Thyroid gland (tissue), 4 donors: Measurements from ENCODE around the gene ANTXR1. TPM values are rescaled to one million over a fixed set of nuclear protein-coding genes. Genes with fewer than 3 reads are reported as not detected.

Source experiments
- DNase-seq, 2 donors: peaks; one replicate each; pipeline ENCODE4 v3.0.0-alpha.2; 2019
- H3K27ac ChIP-seq, 3 donors: fragments of 200-600 bp; sonication (generic); 1 replicate in 2 of 3; 2 replicates in 1 of 3; pipeline ENCODE4 v1.5.1; 2016 to 2019; ENCODE audit warnings: mild to moderate bottlenecking in 1 of 3, moderate library complexity in 1 of 3
- H3K27me3 ChIP-seq: fragments of 200-600 bp; sonication (generic); one replicate; pipeline ENCODE4 v1.5.1; 2019
- H3K36me3 ChIP-seq, 2 donors: fragments of 200-600 bp; sonication (generic); one replicate each; pipeline ENCODE4 v1.5.1; 2016 to 2019
- H3K4me1 ChIP-seq, 2 donors: fragments of 200-600 bp; sonication (generic); one replicate each; pipeline ENCODE4 v1.5.1; 2017 to 2019
- H3K4me3 ChIP-seq, 3 donors: fragments of 200-600 bp; sonication (generic); replicated peaks in 1 of 3; 1 replicate in 2 of 3; 2 replicates in 1 of 3; pipeline ENCODE4 v1.5.1; 2016; ENCODE audit warnings: mild to moderate bottlenecking in 1 of 3
- H3K9me3 ChIP-seq: fragments of 200-600 bp; sonication (generic); one replicate; pipeline ENCODE4 v1.5.1; 2017
- POLR2A ChIP-seq, 2 donors: fragments of 450-650 bp; IDR thresholded peaks; one replicate each; pipeline ENCODE4 v1.6.1; 2017; ENCODE audit warnings: antibody characterized with exemption in 2 of 2, mild to moderate bottlenecking in 2 of 2, moderate library complexity in 1 of 2
- WGBS, 2 donors: methylation state at CpG; one replicate each; pipeline ENCODE4 v1.1.5; 2017; 5-methylcytosine and 5-hydroxymethylcytosine counted together
- intact Hi-C: fragments of 100-400 bp; cut with DNase I; formaldehyde crosslinking; loops from one replicate; pipeline ENCODE4 v1.15.1; 2023
- total RNA-seq, 4 donors: library from RNA; depleted of rRNA; stranded (reverse); fragments of >200 nt; gene quantifications; one replicate each; pipeline ENCODE4 v1.2.3, GENCODE V29; 2016
- TF ChIP-seq, protein P1 (sequence below), 6 experiments: fragments of 200-600 bp in 3 of 6; fragments of 450-650 bp in 3 of 6; sonication (generic) in 3 of 6; IDR thresholded peaks; one replicate each; pipeline ENCODE4 v1.5.1; 2016 to 2019; ENCODE audit warnings: antibody characterized with exemption in 6 of 6, mild to moderate bottlenecking in 2 of 6, inconsistent platforms in 1 of 6, moderate library complexity in 1 of 6

Gene ANTXR1
- total RNA-seq, 4 donors from 2014 or later: 56.4 to 103 (median 79.3) TPM

DNA sequence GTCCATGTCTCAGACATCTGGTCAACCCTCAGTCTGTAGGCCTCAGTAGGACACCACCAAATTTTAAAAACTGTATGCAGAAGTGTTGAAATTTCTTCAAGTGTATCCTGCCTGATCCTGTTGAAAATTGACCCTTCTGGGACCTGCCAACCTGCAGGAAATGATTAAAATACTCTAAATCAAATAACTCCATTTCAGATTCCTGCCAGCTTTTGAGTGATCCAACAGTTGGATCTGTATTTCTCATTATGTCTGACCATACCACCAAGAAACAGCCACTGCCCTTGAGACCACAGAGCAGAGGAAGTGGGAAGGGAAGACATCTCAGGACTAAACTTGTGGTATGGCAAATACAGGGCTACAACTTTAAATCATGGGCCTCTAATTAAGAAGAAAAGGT is 113.4 kb downstream of the ANTXR1 start:
- Histone ChIP-seq H3K27ac (no peak overlapping the region), H3K4me1 (no peaks in the 10 kb centered on the region), H3K4me3 (no peak overlapping the region), H3K36me3 (no peaks in the 10 kb centered on the region), H3K9me3 (no peaks in the 10 kb centered on the region), H3K27me3 (no peaks in the 10 kb centered on the region)
- TF ChIP-seq, protein P1, sequence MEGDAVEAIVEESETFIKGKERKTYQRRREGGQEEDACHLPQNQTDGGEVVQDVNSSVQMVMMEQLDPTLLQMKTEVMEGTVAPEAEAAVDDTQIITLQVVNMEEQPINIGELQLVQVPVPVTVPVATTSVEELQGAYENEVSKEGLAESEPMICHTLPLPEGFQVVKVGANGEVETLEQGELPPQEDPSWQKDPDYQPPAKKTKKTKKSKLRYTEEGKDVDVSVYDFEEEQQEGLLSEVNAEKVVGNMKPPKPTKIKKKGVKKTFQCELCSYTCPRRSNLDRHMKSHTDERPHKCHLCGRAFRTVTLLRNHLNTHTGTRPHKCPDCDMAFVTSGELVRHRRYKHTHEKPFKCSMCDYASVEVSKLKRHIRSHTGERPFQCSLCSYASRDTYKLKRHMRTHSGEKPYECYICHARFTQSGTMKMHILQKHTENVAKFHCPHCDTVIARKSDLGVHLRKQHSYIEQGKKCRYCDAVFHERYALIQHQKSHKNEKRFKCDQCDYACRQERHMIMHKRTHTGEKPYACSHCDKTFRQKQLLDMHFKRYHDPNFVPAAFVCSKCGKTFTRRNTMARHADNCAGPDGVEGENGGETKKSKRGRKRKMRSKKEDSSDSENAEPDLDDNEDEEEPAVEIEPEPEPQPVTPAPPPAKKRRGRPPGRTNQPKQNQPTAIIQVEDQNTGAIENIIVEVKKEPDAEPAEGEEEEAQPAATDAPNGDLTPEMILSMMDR (IDR thresholded peaks at IDR 0.05): no peak
- no peak for TF ChIP-seq POLR2A (IDR thresholded peaks at IDR 0.05)
- intact Hi-C loops: no loop called here
- no peak for DNase-seq

DNA sequence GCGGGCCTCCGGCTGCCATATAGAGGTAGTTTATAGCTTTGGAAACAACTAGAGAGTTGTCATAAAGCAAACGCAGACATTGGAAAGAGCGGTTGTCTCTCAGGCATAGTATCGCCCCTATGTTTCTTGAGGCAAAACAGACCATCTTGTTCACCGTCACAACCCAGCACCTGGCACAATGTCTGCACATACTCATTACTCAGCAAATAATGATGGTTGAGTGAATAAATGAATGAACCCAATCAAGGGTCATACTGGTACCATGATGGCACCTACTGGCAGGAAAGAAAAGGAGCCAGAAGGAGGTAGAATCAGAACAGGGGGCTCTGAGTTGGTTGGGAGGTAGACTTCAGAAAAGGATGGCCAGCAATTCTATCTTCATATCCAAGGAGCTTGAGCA is 118.5 kb downstream of the ANTXR1 start:
- Histone ChIP-seq H3K4me1 (peaks cover 0 to 9% of the 10 kb centered on the region in 2 donors), H3K36me3 (no peaks in the 10 kb centered on the region), H3K27ac (no peak overlapping the region), H3K4me3 (no peak overlapping the region), H3K27me3 (no peaks in the 10 kb centered on the region), H3K9me3 (no peaks in the 10 kb centered on the region)
- intact Hi-C loops: no loop called here
- WGBS, 2 donors: 96 to 97% methylated on average over 6 of the region's 6 CpGs
- no peak for DNase-seq
- TF ChIP-seq, protein P1 (IDR thresholded peaks at IDR 0.05): no peak
- no peak for TF ChIP-seq POLR2A (IDR thresholded peaks at IDR 0.05)

DNA sequence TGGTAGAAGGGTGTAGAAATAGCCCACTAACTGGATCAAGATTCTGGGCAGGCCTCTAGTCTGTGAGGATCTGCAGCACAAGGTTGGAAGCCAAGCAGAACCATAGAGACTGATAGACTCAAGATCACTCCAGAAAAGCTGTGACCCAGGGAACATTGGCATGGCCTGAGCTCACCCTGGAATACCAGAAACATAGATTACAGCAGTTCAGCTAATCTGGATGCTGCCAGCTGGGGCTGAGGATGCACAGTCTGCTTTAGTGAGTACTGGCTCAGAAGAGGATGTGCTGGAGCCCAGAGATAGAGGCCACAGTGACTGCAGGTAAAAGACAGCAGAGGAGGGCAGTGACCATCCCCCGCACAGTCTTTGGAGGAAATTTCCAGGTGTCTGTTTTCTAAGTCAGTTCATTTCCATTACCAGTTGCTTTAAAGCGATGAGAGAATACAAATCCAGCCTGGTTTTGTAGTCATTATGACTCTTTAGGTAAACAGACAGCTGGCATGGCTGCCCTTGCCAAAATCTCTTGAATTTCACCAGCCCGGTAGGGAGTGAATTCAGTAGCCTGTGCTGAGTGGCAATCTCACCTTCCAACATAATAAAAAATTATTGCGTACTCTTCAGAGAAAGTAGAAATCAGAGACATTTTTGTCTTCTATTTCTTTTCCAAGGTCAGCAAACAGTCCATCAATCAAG is 119.2 kb downstream of the ANTXR1 start:
- Histone ChIP-seq H3K27ac (no peak overlapping the region), H3K36me3 (no peaks in the 10 kb centered on the region), H3K27me3 (no peaks in the 10 kb centered on the region), H3K4me1 (peaks cover 0 to 9% of the 10 kb centered on the region in 2 donors), H3K4me3 (no peak overlapping the region), H3K9me3 (no peaks in the 10 kb centered on the region)
- intact Hi-C loops: no loop called here
- TF ChIP-seq POLR2A (IDR thresholded peaks at IDR 0.05): no peak
- TF ChIP-seq, protein P1 (IDR thresholded peaks at IDR 0.05): no peak
- DNase-seq: no peak
- 90 to 92% methylated on average over 4 of the region's 4 CpGs for WGBS, 2 donors

DNA sequence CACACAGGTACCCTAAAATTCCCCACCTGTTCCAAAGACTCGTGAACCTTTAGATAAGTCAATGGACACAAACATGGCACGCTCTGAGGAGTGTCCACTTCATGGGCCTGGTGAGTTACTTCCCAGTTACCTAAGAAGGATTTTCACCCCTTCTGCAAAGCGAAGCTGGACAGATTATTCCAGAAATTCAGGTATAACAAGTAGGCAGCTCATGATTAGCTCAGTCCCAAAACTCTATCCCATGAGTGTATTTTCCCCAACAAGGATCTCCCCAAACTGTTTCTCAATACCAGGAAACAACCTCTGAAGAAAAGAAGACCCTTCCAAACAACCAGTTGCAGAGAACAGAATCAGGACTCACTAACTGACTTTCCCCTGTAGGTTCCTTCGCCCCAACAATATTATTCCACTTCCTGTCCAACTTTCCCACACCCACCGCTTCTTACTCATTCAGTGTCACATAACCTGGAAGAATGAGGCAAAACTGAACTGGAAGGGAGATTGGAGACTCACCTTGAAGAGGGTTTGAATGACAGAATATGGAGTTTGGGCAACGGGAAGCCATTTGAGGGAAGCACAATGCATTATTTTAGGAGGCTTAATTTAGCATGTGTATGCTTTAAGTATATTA is 120.1 kb downstream of the ANTXR1 start:
- 94 to 98% methylated on average over 6 of the region's 6 CpGs for WGBS, 2 donors
- Histone ChIP-seq H3K4me1 (peaks cover 0 to 9% of the 10 kb centered on the region in 2 donors), H3K4me3 (no peak overlapping the region), H3K9me3 (no peaks in the 10 kb centered on the region), H3K27me3 (no peaks in the 10 kb centered on the region), H3K27ac (no peak overlapping the region), H3K36me3 (no peaks in the 10 kb centered on the region)
- TF ChIP-seq POLR2A (IDR thresholded peaks at IDR 0.05): no peak
- TF ChIP-seq, protein P1 (IDR thresholded peaks at IDR 0.05): no peak
- DNase-seq: no peak
- intact Hi-C loops: no loop called here

DNA sequence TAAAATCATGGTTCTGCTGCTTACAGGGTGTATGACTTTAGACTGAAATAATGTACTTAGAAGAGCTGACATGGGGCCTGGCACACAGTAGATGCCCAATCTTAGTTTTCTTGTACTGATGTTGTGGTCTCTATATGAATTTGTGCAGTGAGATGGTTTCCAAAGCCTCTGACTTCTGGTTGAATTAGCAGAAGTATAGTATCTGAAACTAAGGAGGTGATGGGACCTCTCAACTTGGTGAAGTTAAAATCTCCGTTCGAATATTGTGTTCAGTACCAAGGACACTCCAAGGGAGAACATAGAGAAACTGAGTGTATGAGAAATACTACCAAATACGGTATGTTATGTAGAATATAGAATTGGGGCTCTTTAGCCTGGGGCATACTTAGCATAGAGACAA is 120.9 kb downstream of the ANTXR1 start:
- no peak overlapping the region for H3K4me3 ChIP-seq
- H3K27me3 ChIP-seq: no peaks in the 10 kb centered on the region
- H3K9me3 ChIP-seq: no peaks in the 10 kb centered on the region
- no peak for DNase-seq
- no peak overlapping the region for H3K27ac ChIP-seq
- TF ChIP-seq, protein P1 (IDR thresholded peaks at IDR 0.05): no peak
- no peak for TF ChIP-seq POLR2A (IDR thresholded peaks at IDR 0.05)
- H3K36me3 ChIP-seq: no peaks in the 10 kb centered on the region
- peaks cover 0 to 17% of the 10 kb centered on the region in 2 donors for H3K4me1 ChIP-seq
- 91 to 94% methylated on average over 3 of the region's 3 CpGs for WGBS, 2 donors
- intact Hi-C loops: no loop called here
